Mesothelial cell of epicardium (in vitro differentiated cells): ENCODE results near the gene OBSCN. TPM values are rescaled to one million over a fixed set of nuclear protein-coding genes. Genes with fewer than 3 reads are reported as not detected.
A peak's percentile ranks its signal among the peaks of the same experiment; 100 is the strongest.

Experiments used
- DNase-seq, 2 experiments: peaks; one replicate each; pipeline ENCODE4 v3.0.0; 2021; ENCODE audit warnings: low spot score in 2 of 2; ENCODE audit not compliant: unreplicated experiment in 2 of 2
- H3K27ac Mint-ChIP-seq: 2 replicates; pipeline ENCODE4 v1.8.0; 2021; ENCODE audit warnings: mixed read lengths
- H3K27me3 Mint-ChIP-seq: 2 replicates; pipeline ENCODE4 v1.8.0; 2021; ENCODE audit warnings: low read depth, mixed read lengths
- H3K36me3 Mint-ChIP-seq: 2 replicates; pipeline ENCODE4 v1.8.0; 2021; ENCODE audit warnings: mixed read lengths
- H3K4me1 Mint-ChIP-seq: 2 replicates; pipeline ENCODE4 v1.8.0; 2021; ENCODE audit warnings: mixed read lengths
- H3K4me3 Mint-ChIP-seq: 2 replicates; pipeline ENCODE4 v1.8.0; 2021; ENCODE audit warnings: mild to moderate bottlenecking, moderate library complexity, mixed read lengths
- H3K9me3 Mint-ChIP-seq: 2 replicates; pipeline ENCODE4 v1.8.0; 2021; ENCODE audit warnings: mixed read lengths
- CTCF ChIP-seq: fragments of 200-600 bp; sonication (generic); IDR thresholded peaks from one replicate; pipeline ENCODE4 v1.5.0; 2021; ENCODE audit warnings: antibody characterized with exemption; ENCODE audit not compliant: unreplicated experiment
- total RNA-seq: library from RNA; stranded (reverse); gene quantifications from 3 replicates; pipeline ENCODE4 v1.2.1, GENCODE V29; 2021

The OBSCN gene
- total RNA-seq, 1 donor from 2014 or later = 113 TPM

GRCh38 chr1:228338521-228339051 lies 130.7 kb downstream of the OBSCN start:
- H3K9me3 Mint-ChIP-seq = no peaks in the 10 kb centered on the region
- no peaks in the 10 kb centered on the region for H3K27me3 Mint-ChIP-seq
- H3K4me3 Mint-ChIP-seq = no peak overlapping the region
- TF ChIP-seq CTCF = no peak
- no peak for DNase-seq
- H3K27ac Mint-ChIP-seq = no peak overlapping the region
- H3K36me3 Mint-ChIP-seq = peaks cover 11% of the 10 kb centered on the region
- H3K4me1 Mint-ChIP-seq = no peaks in the 10 kb centered on the region

- Mint-ChIP-seq H3K4me1 (no peaks in the 10 kb centered on the region), H3K4me3 (no peak overlapping the region), H3K27ac (no peak overlapping the region), H3K9me3 (no peaks in the 10 kb centered on the region), H3K27me3 (no peaks in the 10 kb centered on the region), H3K36me3 (peaks cover 17% of the 10 kb centered on the region)
- TF ChIP-seq CTCF = no peak
- DNase-seq = no peak
Observed at GRCh38 chr1:228339059-228339704, 131.3 kb downstream of the OBSCN start.

GRCh38 chr1:228339766-228340685 lies 132.2 kb downstream of the OBSCN start:
- peak; percentile 14 to 17 for DNase-seq
- no peak overlapping the region for H3K27ac Mint-ChIP-seq
- no peak for TF ChIP-seq CTCF
- no peak overlapping the region for H3K4me3 Mint-ChIP-seq
- H3K36me3 Mint-ChIP-seq = peaks cover 18% of the 10 kb centered on the region
- H3K4me1 Mint-ChIP-seq = no peaks in the 10 kb centered on the region
- no peaks in the 10 kb centered on the region for H3K27me3 Mint-ChIP-seq
- no peaks in the 10 kb centered on the region for H3K9me3 Mint-ChIP-seq

- H3K9me3 Mint-ChIP-seq = no peaks in the 10 kb centered on the region
- H3K27ac Mint-ChIP-seq = no peak overlapping the region
- no peaks in the 10 kb centered on the region for H3K27me3 Mint-ChIP-seq
- H3K4me1 Mint-ChIP-seq = no peaks in the 10 kb centered on the region
- peak; percentile 16 to 36 for DNase-seq
- no peak for TF ChIP-seq CTCF
- no peak overlapping the region for H3K4me3 Mint-ChIP-seq
- H3K36me3 Mint-ChIP-seq = peaks cover 18% of the 10 kb centered on the region
Observed at GRCh38 chr1:228340686-228341449, 133.0 kb downstream of the OBSCN start.

GRCh38 chr1:228341450-228341813 lies 133.6 kb downstream of the OBSCN start:
- DNase-seq = peak; percentile 17 to 31
- Mint-ChIP-seq H3K27me3 (no peaks in the 10 kb centered on the region), H3K9me3 (no peaks in the 10 kb centered on the region), H3K4me1 (no peaks in the 10 kb centered on the region), H3K36me3 (peaks cover 18% of the 10 kb centered on the region), H3K4me3 (no peak overlapping the region), H3K27ac (no peak overlapping the region)
- no peak for TF ChIP-seq CTCF
